Parathyroid adenoma (tissue), 2 donors: ENCODE results near the gene EYA4.

Source experiments
- H2AFZ ChIP-seq: fragments of 300-600 bp; sonication (generic); one replicate; pipeline ENCODE4 v1.7.0; 2017; ENCODE audit warnings: antibody characterized with exemption, mild to moderate bottlenecking
- H3K27ac ChIP-seq: fragments of 300-600 bp; sonication (generic); one replicate; pipeline ENCODE4 v1.7.0; 2017
- H3K27me3 ChIP-seq: fragments of 300-600 bp; sonication (generic); one replicate; pipeline ENCODE4 v1.7.0; 2017; ENCODE audit warnings: low read length; ENCODE audit not compliant: control insufficient read depth, insufficient read depth
- H3K36me3 ChIP-seq: fragments of 300-600 bp; sonication (generic); one replicate; pipeline ENCODE4 v1.7.0; 2017; ENCODE audit warnings: low read length; ENCODE audit not compliant: control insufficient read depth, insufficient read depth
- H3K4me1 ChIP-seq: fragments of 300-600 bp; sonication (generic); one replicate; pipeline ENCODE4 v1.7.0; 2017; ENCODE audit warnings: control low read depth
- H3K4me2 ChIP-seq: fragments of 300-600 bp; sonication (generic); one replicate; pipeline ENCODE4 v1.7.0; 2017; ENCODE audit warnings: low read length
- H3K4me3 ChIP-seq: fragments of 300-600 bp; sonication (generic); one replicate; pipeline ENCODE4 v1.7.0; 2017; ENCODE audit warnings: low read depth, low read length
- H3K79me2 ChIP-seq: fragments of 300-600 bp; sonication (generic); one replicate; pipeline ENCODE4 v1.7.0; 2017; ENCODE audit warnings: control low read depth
- H3K9ac ChIP-seq: fragments of 300-600 bp; sonication (generic); one replicate; pipeline ENCODE4 v1.7.0; 2017; ENCODE audit warnings: mild to moderate bottlenecking
- H3K9me3 ChIP-seq: fragments of 300-600 bp; sonication (generic); one replicate; pipeline ENCODE4 v1.7.0; 2017; ENCODE audit warnings: low read length; ENCODE audit not compliant: control insufficient read depth
- TF ChIP-seq, protein P1 (sequence below): fragments of 300-600 bp; sonication (generic); IDR thresholded peaks from one replicate; pipeline ENCODE4 v1.7.0; 2017; ENCODE audit warnings: antibody characterized with exemption, mild to moderate bottlenecking
- donor health status: primary hyperparathyroidism.

Gene EYA4

DNA sequence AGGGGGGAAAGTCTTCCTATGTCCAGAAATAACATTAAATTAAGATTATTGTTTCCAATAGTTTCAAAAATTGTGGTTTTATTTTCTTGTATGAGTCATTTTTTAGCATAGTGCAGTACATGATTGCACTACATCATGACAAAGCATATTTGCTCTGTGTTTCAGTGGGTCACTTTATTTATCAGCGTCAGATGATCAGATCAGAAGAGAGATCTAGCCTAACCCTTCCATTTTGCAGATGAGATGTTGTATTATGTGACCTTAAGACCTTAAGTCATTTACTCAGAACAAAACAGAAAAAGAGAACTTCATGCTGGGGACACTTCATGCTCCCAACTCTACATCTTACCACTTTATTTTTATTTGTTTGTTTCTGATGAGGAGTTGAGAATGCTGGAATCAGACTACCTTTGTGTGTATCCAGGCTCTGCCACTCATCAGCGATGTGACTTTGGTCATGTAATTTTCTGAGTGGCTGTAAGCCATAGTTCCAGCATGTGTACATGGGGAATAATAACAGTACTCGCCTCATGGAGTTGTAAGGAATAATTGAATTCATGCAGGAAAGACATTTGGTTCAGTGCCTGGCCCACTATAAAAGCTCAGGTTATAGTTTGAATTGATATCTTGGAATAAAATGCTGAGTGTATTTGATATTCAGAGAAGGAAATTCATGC, 13.5 kb downstream of the EYA4 start:
- H3K4me3 ChIP-seq: no peak overlapping the region
- no peaks in the 10 kb centered on the region for H3K4me1 ChIP-seq
- TF ChIP-seq, protein P1, sequence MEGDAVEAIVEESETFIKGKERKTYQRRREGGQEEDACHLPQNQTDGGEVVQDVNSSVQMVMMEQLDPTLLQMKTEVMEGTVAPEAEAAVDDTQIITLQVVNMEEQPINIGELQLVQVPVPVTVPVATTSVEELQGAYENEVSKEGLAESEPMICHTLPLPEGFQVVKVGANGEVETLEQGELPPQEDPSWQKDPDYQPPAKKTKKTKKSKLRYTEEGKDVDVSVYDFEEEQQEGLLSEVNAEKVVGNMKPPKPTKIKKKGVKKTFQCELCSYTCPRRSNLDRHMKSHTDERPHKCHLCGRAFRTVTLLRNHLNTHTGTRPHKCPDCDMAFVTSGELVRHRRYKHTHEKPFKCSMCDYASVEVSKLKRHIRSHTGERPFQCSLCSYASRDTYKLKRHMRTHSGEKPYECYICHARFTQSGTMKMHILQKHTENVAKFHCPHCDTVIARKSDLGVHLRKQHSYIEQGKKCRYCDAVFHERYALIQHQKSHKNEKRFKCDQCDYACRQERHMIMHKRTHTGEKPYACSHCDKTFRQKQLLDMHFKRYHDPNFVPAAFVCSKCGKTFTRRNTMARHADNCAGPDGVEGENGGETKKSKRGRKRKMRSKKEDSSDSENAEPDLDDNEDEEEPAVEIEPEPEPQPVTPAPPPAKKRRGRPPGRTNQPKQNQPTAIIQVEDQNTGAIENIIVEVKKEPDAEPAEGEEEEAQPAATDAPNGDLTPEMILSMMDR: no peak
- H3K4me2 ChIP-seq: no peak overlapping the region
- peaks cover 4% of the 10 kb centered on the region for H3K27me3 ChIP-seq
- H2AFZ ChIP-seq: no peak overlapping the region
- H3K9me3 ChIP-seq: no peaks in the 10 kb centered on the region
- no peak overlapping the region for H3K27ac ChIP-seq
- H3K9ac ChIP-seq: no peak overlapping the region
- no peaks in the 10 kb centered on the region for H3K79me2 ChIP-seq
- no peaks in the 10 kb centered on the region for H3K36me3 ChIP-seq

DNA sequence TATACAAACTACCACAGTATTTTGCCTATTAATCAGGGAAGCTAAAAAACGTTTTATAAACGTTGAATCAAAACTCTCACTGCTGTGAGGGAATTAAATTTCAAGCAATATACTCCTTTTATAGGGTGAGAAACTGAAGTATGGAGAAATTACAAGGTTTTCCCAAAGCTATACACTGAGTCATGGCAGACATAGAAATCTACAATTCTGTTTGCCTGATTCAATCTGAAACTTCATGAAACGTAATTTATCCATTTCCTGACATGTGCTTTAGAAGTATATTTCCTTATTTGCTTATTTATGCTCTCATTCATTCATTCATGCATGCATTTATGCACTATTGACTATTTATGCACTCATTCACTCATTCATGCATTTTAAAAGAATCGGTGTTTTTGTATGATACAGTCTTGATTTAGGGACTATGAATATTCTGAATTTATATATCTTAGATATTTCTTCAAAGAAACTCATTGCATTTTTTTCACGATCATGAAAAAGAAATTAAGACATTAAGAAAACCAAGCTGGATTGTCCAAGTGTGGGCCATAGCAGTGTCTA, 16.5 kb downstream of the EYA4 start:
- no peak overlapping the region for H2AFZ ChIP-seq
- H3K27ac ChIP-seq: no peak overlapping the region
- no peaks in the 10 kb centered on the region for H3K4me1 ChIP-seq
- no peaks in the 10 kb centered on the region for H3K36me3 ChIP-seq
- H3K4me3 ChIP-seq: no peak overlapping the region
- no peaks in the 10 kb centered on the region for H3K9me3 ChIP-seq
- no peak overlapping the region for H3K9ac ChIP-seq
- H3K27me3 ChIP-seq: peaks cover 4% of the 10 kb centered on the region
- no peak overlapping the region for H3K4me2 ChIP-seq
- no peaks in the 10 kb centered on the region for H3K79me2 ChIP-seq
- TF ChIP-seq, protein P1: no peak

DNA sequence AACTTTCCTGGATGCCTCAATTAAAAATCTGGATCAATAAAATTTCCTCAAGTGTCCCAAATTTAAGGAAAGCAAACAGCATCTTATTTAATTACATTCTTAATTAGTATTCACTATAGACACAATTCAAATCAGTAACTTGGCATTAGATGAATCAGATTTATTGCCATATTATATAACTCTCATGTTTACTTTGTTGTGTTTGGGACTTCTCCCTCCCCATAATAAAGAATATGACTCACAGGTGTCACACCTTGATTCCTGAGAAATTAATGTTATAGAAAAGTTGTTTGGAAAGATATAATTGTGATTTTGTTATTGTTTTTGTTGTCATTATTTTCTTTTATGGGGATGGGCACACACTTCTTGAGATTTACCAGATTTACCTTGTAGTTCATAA, 18.4 kb downstream of the EYA4 start:
- Histone ChIP-seq H3K4me1 (no peaks in the 10 kb centered on the region), H3K4me2 (no peak overlapping the region), H3K36me3 (no peaks in the 10 kb centered on the region), H2AFZ (no peak overlapping the region), H3K79me2 (no peaks in the 10 kb centered on the region), H3K27ac (no peak overlapping the region), H3K9ac (no peak overlapping the region), H3K4me3 (no peak overlapping the region), H3K27me3 (peaks cover 4% of the 10 kb centered on the region), H3K9me3 (no peaks in the 10 kb centered on the region)
- TF ChIP-seq, protein P1: no peak

DNA sequence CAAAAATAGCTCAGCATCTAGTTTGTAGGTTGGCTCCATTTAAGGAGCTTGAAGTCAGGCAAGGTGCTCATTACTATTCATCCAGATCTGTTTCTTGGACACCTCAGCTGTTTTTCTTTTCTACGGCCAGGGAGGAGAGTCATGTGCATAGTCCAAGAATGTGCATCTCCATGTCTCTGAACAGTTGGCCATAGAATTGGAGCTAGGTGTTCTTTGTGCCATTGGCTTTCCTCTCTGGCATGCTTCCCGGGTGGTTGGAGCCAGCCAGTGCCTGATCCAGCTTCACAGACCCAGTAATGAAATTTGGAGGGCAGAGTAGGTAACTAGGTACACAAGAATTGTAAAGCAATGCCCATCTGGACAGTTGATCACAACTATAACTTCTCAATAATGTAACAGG, 21.6 kb downstream of the EYA4 start:
- H3K27ac ChIP-seq: no peak overlapping the region
- no peaks in the 10 kb centered on the region for H3K79me2 ChIP-seq
- no peak overlapping the region for H3K9ac ChIP-seq

More for the DNA sequence above, 21.6 kb downstream of the EYA4 start:
- Histone ChIP-seq H3K27me3 (no peaks in the 10 kb centered on the region), H3K4me3 (no peak overlapping the region), H3K4me1 (no peaks in the 10 kb centered on the region), H3K36me3 (no peaks in the 10 kb centered on the region), H3K9me3 (no peaks in the 10 kb centered on the region), H3K4me2 (no peak overlapping the region), H2AFZ (no peak overlapping the region)
- TF ChIP-seq, protein P1: no peak
